Bronchial epithelial cell (primary cell): ENCODE data around the gene SNAPC5. TPM values are rescaled to one million over a fixed set of nuclear protein-coding genes. Genes with fewer than 3 reads are reported as not detected.

Experiments
- DNase-seq: peaks from one replicate; pipeline ENCODE4 v3.0.0-alpha.2; 2010; ENCODE audit warnings: low read depth
- FAIRE-seq: peaks from 2 replicates; lab custom pipeline; 2011; peaks lifted over from hg19 to GRCh38; lab: Jason Lieb, UNC
- H3K27me3 ChIP-seq: 2 replicates; pipeline ENCODE4 v1.5.1; 2011; ENCODE audit warnings: low read length; ENCODE audit not compliant: control insufficient read depth, insufficient read depth
- H3K36me3 ChIP-seq: 2 replicates; pipeline ENCODE4 v1.5.1; 2011; ENCODE audit warnings: low read length; ENCODE audit not compliant: control insufficient read depth, insufficient read depth
- H3K4me3 ChIP-seq: 2 replicates; pipeline ENCODE4 v1.5.1; 2011; ENCODE audit warnings: mild to moderate bottlenecking, low read depth, low read length, control low read depth
- total RNA-seq: library from RNA; depleted of rRNA; stranded (reverse); fragments of >200 nt; gene quantifications from 2 replicates; pipeline ENCODE4 v1.2.1, GENCODE V29; 2014
- TF ChIP-seq, protein P1 (sequence below): IDR thresholded peaks from 2 replicates; pipeline ENCODE4 v1.5.1; 2011; ENCODE audit warnings: mild to moderate bottlenecking, moderate library complexity, low read length, control low read depth, inconsistent platforms; ENCODE audit not compliant: insufficient read depth, severe bottlenecking

The SNAPC5 gene
- total RNA-seq, 1 donor from 2014 or later: 43.7 TPM

DNA sequence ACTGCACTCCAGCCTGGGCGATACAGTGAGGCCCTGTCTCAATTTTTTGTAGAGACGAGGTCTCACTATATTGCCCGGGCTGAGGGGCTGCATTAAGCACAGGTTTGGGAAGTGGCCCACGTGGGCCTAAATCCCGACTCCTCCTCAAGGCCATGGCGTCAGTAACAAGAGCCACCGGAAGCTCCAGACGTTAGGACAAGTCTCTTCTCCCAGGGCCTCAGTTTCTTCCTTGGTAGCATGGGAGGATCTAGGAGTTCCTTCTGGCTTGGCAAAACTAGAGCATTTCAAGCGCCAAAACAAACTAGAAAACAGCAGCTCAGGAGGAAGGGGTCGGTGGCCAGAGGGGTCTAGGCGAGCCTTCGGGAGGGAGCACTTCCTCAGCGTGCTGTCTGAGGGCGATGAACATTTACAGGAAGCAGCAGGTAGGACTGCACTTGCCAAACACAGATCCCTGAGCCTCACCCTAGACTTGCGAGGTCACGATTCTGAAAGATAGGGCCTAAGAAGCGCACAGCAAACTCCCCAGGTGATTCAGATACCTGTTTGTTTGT, 536 bp downstream of the SNAPC5 start:
- TF ChIP-seq, protein P1, sequence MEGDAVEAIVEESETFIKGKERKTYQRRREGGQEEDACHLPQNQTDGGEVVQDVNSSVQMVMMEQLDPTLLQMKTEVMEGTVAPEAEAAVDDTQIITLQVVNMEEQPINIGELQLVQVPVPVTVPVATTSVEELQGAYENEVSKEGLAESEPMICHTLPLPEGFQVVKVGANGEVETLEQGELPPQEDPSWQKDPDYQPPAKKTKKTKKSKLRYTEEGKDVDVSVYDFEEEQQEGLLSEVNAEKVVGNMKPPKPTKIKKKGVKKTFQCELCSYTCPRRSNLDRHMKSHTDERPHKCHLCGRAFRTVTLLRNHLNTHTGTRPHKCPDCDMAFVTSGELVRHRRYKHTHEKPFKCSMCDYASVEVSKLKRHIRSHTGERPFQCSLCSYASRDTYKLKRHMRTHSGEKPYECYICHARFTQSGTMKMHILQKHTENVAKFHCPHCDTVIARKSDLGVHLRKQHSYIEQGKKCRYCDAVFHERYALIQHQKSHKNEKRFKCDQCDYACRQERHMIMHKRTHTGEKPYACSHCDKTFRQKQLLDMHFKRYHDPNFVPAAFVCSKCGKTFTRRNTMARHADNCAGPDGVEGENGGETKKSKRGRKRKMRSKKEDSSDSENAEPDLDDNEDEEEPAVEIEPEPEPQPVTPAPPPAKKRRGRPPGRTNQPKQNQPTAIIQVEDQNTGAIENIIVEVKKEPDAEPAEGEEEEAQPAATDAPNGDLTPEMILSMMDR: no peak
- Histone ChIP-seq H3K36me3 (peaks cover 11% of the 10 kb centered on the region), H3K4me3 (peak overlapping the region; percentile 75), H3K27me3 (no peaks in the 10 kb centered on the region)
- FAIRE-seq (no peak), DNase-seq (peak; percentile 26)

DNA sequence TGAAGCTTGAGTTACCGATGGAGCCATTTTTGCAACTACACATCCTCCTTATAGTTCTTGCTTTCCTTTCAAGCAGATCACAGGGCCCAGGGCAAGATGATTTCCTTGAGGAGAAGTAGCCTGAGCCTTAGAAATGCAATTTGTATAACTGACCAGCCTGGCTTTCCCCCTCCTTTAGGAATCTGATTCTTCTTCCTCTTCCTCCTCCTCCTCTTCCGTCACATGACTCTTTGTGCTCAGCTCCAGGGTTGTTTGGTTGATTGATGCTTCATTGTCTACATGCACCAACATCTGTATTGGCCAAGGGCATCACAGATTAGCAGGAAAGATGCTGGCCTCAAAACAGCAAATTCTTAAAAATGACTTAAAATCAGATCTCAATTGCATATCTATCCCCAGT, 3.3 kb downstream of the SNAPC5 start:
- DNase-seq (no peak), FAIRE-seq (no peak)
- TF ChIP-seq, protein P1: no peak
- H3K27me3 ChIP-seq: no peaks in the 10 kb centered on the region
- no peak overlapping the region for H3K4me3 ChIP-seq
- peaks cover 15% of the 10 kb centered on the region for H3K36me3 ChIP-seq

DNA sequence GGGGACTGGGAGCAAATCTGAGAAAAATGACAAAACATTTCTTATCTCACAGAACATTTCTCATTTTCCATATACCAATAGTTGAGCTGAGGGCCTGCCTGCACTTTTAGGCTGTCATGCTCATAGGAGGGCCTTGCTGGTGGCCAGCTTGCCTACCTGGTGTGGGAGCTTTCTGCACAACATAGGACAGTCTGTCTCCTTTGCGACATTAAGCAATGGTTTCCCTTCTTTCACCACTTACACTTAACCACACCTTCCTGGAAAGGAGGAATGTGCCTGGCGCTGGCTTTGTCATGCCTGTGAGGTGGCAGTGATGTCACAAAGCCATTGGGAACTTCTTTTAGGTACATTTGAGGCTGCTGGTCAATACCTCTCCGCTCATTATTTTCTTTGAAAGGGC, 5.7 kb downstream of the SNAPC5 start:
- Histone ChIP-seq H3K27me3 (no peaks in the 10 kb centered on the region), H3K36me3 (peaks cover 23% of the 10 kb centered on the region), H3K4me3 (no peak overlapping the region)
- TF ChIP-seq, protein P1: no peak
- no peak for DNase-seq
- no peak for FAIRE-seq

DNA sequence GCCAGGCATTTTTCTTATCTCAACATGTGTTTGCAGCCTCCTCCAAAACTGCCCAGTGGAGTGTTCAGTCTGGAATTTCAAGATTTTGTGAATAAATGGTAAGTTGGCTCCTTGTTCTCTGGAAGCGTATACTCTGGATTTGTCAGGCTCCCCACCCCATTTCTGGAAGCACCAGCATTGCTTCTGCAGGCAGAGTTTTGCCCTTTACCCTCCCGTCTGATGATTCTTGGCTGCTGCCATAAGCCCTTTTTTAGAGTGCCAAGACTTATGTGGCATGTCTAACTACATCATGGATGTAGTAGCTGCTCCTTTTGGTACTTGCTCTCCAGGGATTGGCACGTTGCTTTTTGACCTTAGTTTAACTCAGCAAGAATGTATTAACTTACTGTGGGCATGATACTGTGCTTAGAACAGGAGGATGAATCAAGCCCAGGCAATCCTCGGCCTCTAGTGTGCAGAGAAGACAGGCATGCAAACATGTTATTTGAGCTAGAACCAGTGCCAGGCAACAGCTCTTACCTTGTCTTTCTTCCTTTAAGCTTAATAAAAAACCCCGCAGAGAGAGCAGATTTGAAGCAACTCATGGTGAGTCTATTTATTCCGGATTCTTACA, 8.3 kb downstream of the SNAPC5 start:
- H3K27me3 ChIP-seq: no peaks in the 10 kb centered on the region
- H3K4me3 ChIP-seq: no peak overlapping the region
- TF ChIP-seq, protein P1: no peak
- peaks cover 27% of the 10 kb centered on the region for H3K36me3 ChIP-seq
- DNase-seq (no peak), FAIRE-seq (no peak)

DNA sequence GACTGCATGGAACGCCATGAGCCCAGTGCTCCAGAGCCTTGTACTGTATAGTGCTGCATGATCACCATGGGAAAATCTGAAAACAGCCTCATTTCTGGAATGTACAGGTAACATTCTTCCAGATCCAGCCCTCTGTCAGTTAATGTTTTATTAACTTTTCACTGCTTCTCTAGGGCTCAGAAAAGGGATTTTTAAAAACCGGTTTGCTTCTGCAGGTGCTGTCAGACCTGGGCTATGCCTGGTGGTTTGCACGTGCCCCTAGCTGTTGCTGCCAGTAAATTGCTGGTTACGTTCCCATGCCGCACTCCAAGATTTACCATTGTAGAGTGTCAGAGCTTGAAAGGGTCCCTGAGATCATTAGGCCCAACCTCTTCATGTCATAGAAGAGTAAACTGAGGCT, 9.0 kb downstream of the SNAPC5 start:
- H3K36me3 ChIP-seq: peaks cover 27% of the 10 kb centered on the region
- TF ChIP-seq, protein P1: no peak
- H3K27me3 ChIP-seq: no peaks in the 10 kb centered on the region
- DNase-seq (no peak), FAIRE-seq (no peak)
- no peak overlapping the region for H3K4me3 ChIP-seq

DNA sequence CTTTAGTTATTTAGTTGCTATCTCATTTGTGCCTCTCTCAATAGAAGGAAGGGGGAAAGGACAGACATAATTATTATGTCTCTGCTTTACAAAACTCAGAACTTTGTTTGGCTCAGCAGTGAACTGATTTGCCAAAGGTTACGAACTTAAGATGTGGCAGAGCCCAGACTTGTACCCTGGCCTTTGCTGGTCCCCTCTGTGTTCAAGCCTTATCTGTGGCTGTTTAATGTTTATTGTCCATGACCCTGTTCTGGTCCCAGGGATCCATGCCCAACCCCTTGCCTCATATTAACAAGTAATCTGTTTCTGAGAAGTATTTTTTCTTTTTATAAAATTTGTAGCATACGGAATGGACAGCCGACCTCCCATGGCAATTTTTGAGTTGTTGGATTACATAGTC, 10.7 kb downstream of the SNAPC5 start:
- no peak for FAIRE-seq
- H3K36me3 ChIP-seq: peaks cover 29% of the 10 kb centered on the region

More for the DNA sequence above, 10.7 kb downstream of the SNAPC5 start:
- DNase-seq: no peak
- TF ChIP-seq, protein P1: no peak
- Histone ChIP-seq H3K4me3 (no peak overlapping the region), H3K27me3 (no peaks in the 10 kb centered on the region)
